Measurements from ENCODE around the gene TANGO2.

GRCh38 chr22:20003304-20003703 is 17.6 kb upstream of the TANGO2 start:
- TF ChIP-seq SUZ12 (IDR thresholded peaks at IDR 0.05) (no peak), FOXA1 (IDR thresholded peaks at IDR 0.05) (no peak), ARNT (IDR thresholded peaks at IDR 0.05) (no peak), ELF4 (IDR thresholded peaks at IDR 0.05) (no peak), BHLHE40 (IDR thresholded peaks at IDR 0.05; ENCODE audit: borderline replicate concordance) (no peak), NFRKB (IDR thresholded peaks at IDR 0.05) (no peak), PKNOX1 (IDR thresholded peaks at IDR 0.05) (no peak)
